Measurements from ENCODE around the gene TPCN2. TPM values are rescaled to one million over a fixed set of nuclear protein-coding genes. Genes with fewer than 3 reads are reported as not detected.

Gene TPCN2
- total RNA-seq, 2 experiments from 2014 or later: 21.4 to 22.1 TPM

DNA sequence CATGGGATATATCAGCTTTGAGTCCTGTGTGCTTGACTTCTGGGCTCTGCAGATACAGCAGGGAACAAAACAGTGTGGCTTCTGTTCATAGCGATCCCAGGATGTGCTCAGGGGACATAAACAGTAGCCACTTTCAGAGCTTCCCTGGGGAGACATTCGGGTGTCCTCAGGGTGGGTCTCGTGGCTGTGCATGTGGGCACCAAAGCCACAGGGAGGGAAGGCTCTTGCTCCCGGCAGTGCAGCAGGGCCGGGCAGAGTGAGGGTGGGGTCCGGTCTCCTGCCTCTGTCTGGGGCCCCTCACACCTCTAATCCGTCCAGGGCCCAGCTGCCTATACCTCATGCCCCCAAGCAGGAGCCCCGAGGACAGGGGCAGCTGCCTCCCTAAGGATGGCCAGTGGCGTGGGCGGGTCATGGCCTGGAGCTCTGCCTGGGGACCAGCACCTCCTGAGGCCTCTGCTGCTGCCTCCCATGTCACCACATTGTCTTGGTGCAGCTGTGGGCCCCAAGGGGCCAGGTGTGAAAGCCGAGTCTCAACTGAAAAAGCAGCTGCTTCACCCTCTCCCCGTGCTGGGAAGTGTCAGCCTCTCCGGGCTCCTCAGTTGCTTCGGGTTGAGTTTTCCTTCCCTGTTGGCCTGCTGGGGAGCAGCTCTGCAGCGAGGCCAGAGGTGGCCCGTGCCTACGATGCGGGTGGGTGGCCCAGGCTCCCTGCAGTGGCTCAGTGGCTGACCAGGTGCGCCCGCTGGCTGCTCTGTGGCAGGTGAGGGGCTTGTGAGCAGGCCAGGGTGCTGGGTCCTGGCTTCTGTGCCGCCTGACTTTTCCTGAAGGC, 3.8 kb downstream of the TPCN2 start:
- H3K4me3 Mint-ChIP-seq: no peak overlapping the region
- no peaks in the 10 kb centered on the region for H3K27me3 Mint-ChIP-seq
- ATAC-seq (ENCODE audit: low read depth) (no peak), DNase-seq (no peak)
- H3K36me3 Mint-ChIP-seq: no peaks in the 10 kb centered on the region
- POLR2A ChIA-PET: no interaction called here
- H3K9me3 Mint-ChIP-seq: no peaks in the 10 kb centered on the region
- no peak overlapping the region for H3K27ac Mint-ChIP-seq
- peaks cover 25% of the 10 kb centered on the region for H3K4me1 Mint-ChIP-seq

GRCh38 chr11:69053169-69053477, 4.4 kb downstream of the TPCN2 start:
- POLR2A ChIA-PET: no interaction called here
- H3K4me3 Mint-ChIP-seq: no peak overlapping the region
- H3K36me3 Mint-ChIP-seq: no peaks in the 10 kb centered on the region
- peaks cover 21% of the 10 kb centered on the region for H3K4me1 Mint-ChIP-seq
- ATAC-seq (ENCODE audit: low read depth) (no peak), DNase-seq (no peak)
- H3K27ac Mint-ChIP-seq: no peak overlapping the region
- H3K9me3 Mint-ChIP-seq: no peaks in the 10 kb centered on the region
- no peaks in the 10 kb centered on the region for H3K27me3 Mint-ChIP-seq

DNA sequence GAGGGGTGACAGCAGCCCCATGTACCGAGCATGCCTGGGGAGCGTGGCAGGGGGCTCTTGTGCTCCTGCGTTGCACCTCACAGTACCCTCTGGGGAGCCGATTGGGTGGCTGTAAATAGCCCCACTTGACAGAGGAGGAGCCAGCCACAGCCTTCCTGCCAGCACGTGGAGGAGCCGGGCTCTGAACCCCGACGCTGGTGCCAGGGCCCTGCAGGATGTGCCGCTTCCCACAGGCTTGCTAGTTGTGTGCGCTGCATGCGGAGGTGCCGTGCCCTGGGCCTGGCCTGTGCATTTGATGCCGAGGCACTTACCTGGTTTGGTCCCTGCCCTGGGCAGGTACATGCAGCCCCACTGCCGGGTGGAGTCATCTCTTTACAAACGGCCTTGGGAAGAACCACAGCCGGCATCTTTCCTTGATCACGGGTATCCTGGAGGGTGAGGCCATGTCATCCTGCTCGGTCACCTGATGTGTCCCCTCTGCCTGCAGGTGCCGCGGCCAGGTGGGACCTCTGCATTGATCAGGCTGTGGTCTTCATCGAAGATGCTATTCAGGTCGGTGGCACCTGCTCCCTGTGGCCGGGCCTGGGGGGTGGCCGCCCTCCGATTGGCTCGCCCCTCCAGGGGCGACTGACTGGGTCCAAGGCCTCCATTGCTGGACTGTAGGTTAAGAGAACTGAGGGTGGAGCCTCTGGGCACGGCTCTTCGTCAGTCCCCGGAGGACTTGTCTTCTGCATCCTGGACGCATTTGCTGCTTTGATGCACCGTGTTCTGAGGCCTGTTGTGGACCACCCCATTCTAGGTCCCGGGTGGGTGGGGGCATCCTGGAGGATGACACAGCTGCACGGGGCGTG, 5.0 kb downstream of the TPCN2 start:
- DNase-seq (no peak), ATAC-seq (ENCODE audit: low read depth) (no peak)
- no peaks in the 10 kb centered on the region for H3K9me3 Mint-ChIP-seq
- peaks cover 18% of the 10 kb centered on the region for H3K4me1 Mint-ChIP-seq
- POLR2A ChIA-PET: interaction anchor here (0.6 kb wide), 1 partner anchor 16 kb away, joined by 3 read pairs; no protein-coding TSS in a partner anchor
- H3K27ac Mint-ChIP-seq: no peak overlapping the region
- H3K27me3 Mint-ChIP-seq: no peaks in the 10 kb centered on the region
- H3K36me3 Mint-ChIP-seq: no peaks in the 10 kb centered on the region
- H3K4me3 Mint-ChIP-seq: no peak overlapping the region

GRCh38 chr11:69054397-69055211, 5.9 kb downstream of the TPCN2 start:
- Mint-ChIP-seq H3K36me3 (no peaks in the 10 kb centered on the region), H3K4me1 (peaks cover 17% of the 10 kb centered on the region), H3K4me3 (no peak overlapping the region), H3K27ac (no peak overlapping the region), H3K9me3 (no peaks in the 10 kb centered on the region), H3K27me3 (no peaks in the 10 kb centered on the region)
- DNase-seq: no peak
- POLR2A ChIA-PET: interaction anchor here (0.6 kb wide), 1 partner anchor 15 kb away, joined by 3 read pairs; no protein-coding TSS in a partner anchor
- no peak for ATAC-seq (ENCODE audit: low read depth)

DNA sequence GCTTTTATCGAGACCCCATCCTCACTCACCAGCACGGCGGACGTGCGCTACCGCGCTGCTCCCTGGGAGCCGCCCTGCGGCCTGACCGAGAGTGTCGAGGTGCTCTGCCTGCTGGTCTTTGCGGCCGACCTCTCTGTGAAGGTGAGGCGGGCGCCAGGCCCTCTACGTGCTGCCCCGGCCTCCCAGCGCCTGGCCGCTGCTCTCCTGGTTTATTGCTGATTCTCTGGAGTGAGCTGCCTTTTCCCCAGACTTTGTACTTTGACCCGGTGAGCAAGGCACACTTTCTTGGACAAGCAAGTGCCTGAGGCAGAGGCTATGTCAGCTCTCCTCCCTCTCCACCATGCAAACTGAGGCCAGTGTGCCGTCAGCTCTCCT, 6.5 kb downstream of the TPCN2 start:
- Mint-ChIP-seq H3K4me1 (peaks cover 13% of the 10 kb centered on the region), H3K9me3 (no peaks in the 10 kb centered on the region), H3K27ac (no peak overlapping the region), H3K27me3 (no peaks in the 10 kb centered on the region), H3K36me3 (no peaks in the 10 kb centered on the region), H3K4me3 (no peak overlapping the region)
- ATAC-seq (ENCODE audit: low read depth) (no peak), DNase-seq (no peak)
- POLR2A ChIA-PET: no interaction called here

- no peaks in the 10 kb centered on the region for H3K27me3 Mint-ChIP-seq
- H3K4me3 Mint-ChIP-seq: no peak overlapping the region
- POLR2A ChIA-PET: no interaction called here
- H3K4me1 Mint-ChIP-seq: peaks cover 13% of the 10 kb centered on the region
- no peak for DNase-seq
- no peaks in the 10 kb centered on the region for H3K9me3 Mint-ChIP-seq
- ATAC-seq (ENCODE audit: low read depth): no peak
- no peaks in the 10 kb centered on the region for H3K36me3 Mint-ChIP-seq
- H3K27ac Mint-ChIP-seq: no peak overlapping the region
Observed at GRCh38 chr11:69055598-69056516, 7.1 kb downstream of the TPCN2 start.

GRCh38 chr11:69057236-69057635, 8.5 kb downstream of the TPCN2 start:
- peaks cover 6% of the 10 kb centered on the region for H3K4me1 Mint-ChIP-seq
- H3K4me3 Mint-ChIP-seq: no peak overlapping the region
- ATAC-seq (ENCODE audit: low read depth) (no peak), DNase-seq (no peak)
- H3K27ac Mint-ChIP-seq: no peak overlapping the region
- no peaks in the 10 kb centered on the region for H3K36me3 Mint-ChIP-seq
- no peaks in the 10 kb centered on the region for H3K27me3 Mint-ChIP-seq
- H3K9me3 Mint-ChIP-seq: no peaks in the 10 kb centered on the region
- POLR2A ChIA-PET: no interaction called here

GRCh38 chr11:69057801-69058200, 9.1 kb downstream of the TPCN2 start:
- DNase-seq (no peak), ATAC-seq (ENCODE audit: low read depth) (no peak)
- Mint-ChIP-seq H3K36me3 (no peaks in the 10 kb centered on the region), H3K27me3 (no peaks in the 10 kb centered on the region), H3K9me3 (no peaks in the 10 kb centered on the region), H3K4me3 (no peak overlapping the region), H3K4me1 (peaks cover 6% of the 10 kb centered on the region), H3K27ac (no peak overlapping the region)
- POLR2A ChIA-PET: no interaction called here

- Mint-ChIP-seq H3K27ac (no peak overlapping the region), H3K4me1 (peaks cover 6% of the 10 kb centered on the region), H3K36me3 (no peaks in the 10 kb centered on the region), H3K9me3 (no peaks in the 10 kb centered on the region), H3K4me3 (no peak overlapping the region), H3K27me3 (no peaks in the 10 kb centered on the region)
- ATAC-seq (ENCODE audit: low read depth) (no peak), DNase-seq (no peak)
- POLR2A ChIA-PET: no interaction called here
Observed at GRCh38 chr11:69058511-69059270, 10.0 kb downstream of the TPCN2 start.

- Mint-ChIP-seq H3K27me3 (no peaks in the 10 kb centered on the region), H3K4me1 (peaks cover 6% of the 10 kb centered on the region), H3K36me3 (no peaks in the 10 kb centered on the region), H3K27ac (no peak overlapping the region), H3K4me3 (no peak overlapping the region), H3K9me3 (no peaks in the 10 kb centered on the region)
- DNase-seq (no peak), ATAC-seq (ENCODE audit: low read depth) (no peak)
- POLR2A ChIA-PET: no interaction called here
Observed at GRCh38 chr11:69059429-69059828, 10.7 kb downstream of the TPCN2 start.

DNA sequence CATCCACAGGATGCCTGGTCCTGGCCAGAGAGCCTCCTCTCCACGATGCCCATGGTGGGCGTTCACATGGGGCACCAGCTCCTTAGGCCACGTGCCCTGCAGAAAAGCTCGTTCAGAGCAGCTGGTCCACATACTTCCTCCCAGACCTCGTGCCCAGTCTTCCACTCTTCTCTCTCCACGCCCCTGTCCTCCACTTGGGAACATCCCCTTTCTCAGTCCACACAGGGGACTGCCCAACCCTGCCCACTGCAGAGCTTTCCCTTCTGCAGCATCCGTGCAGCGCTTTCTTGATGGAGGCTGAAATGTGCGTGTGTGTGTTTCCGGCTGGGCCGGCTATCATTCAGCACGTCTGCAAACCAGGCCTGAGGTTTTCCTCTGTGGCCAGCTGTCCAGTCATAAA, 11.3 kb downstream of the TPCN2 start:
- H3K27ac Mint-ChIP-seq: no peak overlapping the region
- no peak for DNase-seq
- POLR2A ChIA-PET: no interaction called here
- H3K9me3 Mint-ChIP-seq: no peaks in the 10 kb centered on the region
- no peak for ATAC-seq (ENCODE audit: low read depth)
- H3K4me1 Mint-ChIP-seq: peaks cover 6% of the 10 kb centered on the region
- H3K27me3 Mint-ChIP-seq: no peaks in the 10 kb centered on the region
- H3K36me3 Mint-ChIP-seq: no peaks in the 10 kb centered on the region
- no peak overlapping the region for H3K4me3 Mint-ChIP-seq

All from activated naive CD8-positive, alpha-beta T cell treated with anti-CD3 and anti-CD28 coated beads, Interleukin-2, amount 10 ng/mL, durations not matched to agents 7 days and 5 days (primary cell).